ENCODE results near the gene CBLN3.

- TF ChIP-seq POLR2A (IDR thresholded peaks at IDR 0.05; ENCODE audit: low read depth, low read length) (no peak), POLR2AphosphoS5 (IDR thresholded peaks at IDR 0.05; ENCODE audit: low read depth, low read length) (no peak)
Measured at GRCh38 chr14:24461336-24461735, 31.9 kb upstream of the CBLN3 start.
